NCI-H1092 (cell line): ENCODE data around the gene HAND2.

ENCODE experiments used
- DNase-seq: peaks from one replicate; lab custom pipeline; 2025; lab: John Stamatoyannopoulos, UW

Gene HAND2

GRCh38 chr4:173529477-173530325 is at the start of gene HAND2:
Gene HAND2, minus strand, starts transcription at chr4:173530229. Its CDS starts 940 bp downstream, at chr4:173529289.
- peak; percentile 20 for DNase-seq

- DNase-seq, result no peak
These were observed 48.9 kb upstream of the HAND2 start for GRCh38 chr4:173578956-173579355.

- no peak for DNase-seq
These were observed 47.9 kb upstream of the HAND2 start for GRCh38 chr4:173577963-173578362.

GRCh38 chr4:173575482-173576152 is 45.6 kb upstream of the HAND2 start:
- DNase-seq, result no peak

- DNase-seq, result no peak
These were observed 43.7 kb upstream of the HAND2 start for GRCh38 chr4:173573725-173574124.

GRCh38 chr4:173573286-173573685 is 43.3 kb upstream of the HAND2 start:
- DNase-seq, result no peak

- no peak for DNase-seq
These were observed 42.6 kb upstream of the HAND2 start for GRCh38 chr4:173572493-173573129.

- DNase-seq, result no peak
These were observed 41.6 kb upstream of the HAND2 start for GRCh38 chr4:173571620-173572019.

- no peak for DNase-seq
These were observed 35.3 kb upstream of the HAND2 start for GRCh38 chr4:173565281-173565680.

GRCh38 chr4:173564461-173564860 is 34.4 kb upstream of the HAND2 start:
- no peak for DNase-seq

- no peak for DNase-seq
These were observed 30.9 kb upstream of the HAND2 start for GRCh38 chr4:173560896-173561295.

- no peak for DNase-seq
These were observed 26.5 kb upstream of the HAND2 start for GRCh38 chr4:173556398-173557131.

- DNase-seq, result no peak
These were observed 17.9 kb upstream of the HAND2 start for GRCh38 chr4:173547889-173548288.

- no peak for DNase-seq
These were observed 16.7 kb upstream of the HAND2 start for GRCh38 chr4:173546776-173547175.

GRCh38 chr4:173545440-173545839 is 15.4 kb upstream of the HAND2 start:
- no peak for DNase-seq

- DNase-seq, result no peak
These were observed 13.2 kb upstream of the HAND2 start for GRCh38 chr4:173543266-173543665.

GRCh38 chr4:173539986-173540385 is 10.0 kb upstream of the HAND2 start:
- no peak for DNase-seq

- DNase-seq, result no peak
These were observed 8.9 kb upstream of the HAND2 start for GRCh38 chr4:173538909-173539445.

- peak; percentile 58 for DNase-seq
These were observed 8.3 kb upstream of the HAND2 start for GRCh38 chr4:173538148-173538908.

- DNase-seq, result no peak
These were observed 7.7 kb upstream of the HAND2 start for GRCh38 chr4:173537613-173538147.
